Measurements from ENCODE around the gene DAND5.

DNA sequence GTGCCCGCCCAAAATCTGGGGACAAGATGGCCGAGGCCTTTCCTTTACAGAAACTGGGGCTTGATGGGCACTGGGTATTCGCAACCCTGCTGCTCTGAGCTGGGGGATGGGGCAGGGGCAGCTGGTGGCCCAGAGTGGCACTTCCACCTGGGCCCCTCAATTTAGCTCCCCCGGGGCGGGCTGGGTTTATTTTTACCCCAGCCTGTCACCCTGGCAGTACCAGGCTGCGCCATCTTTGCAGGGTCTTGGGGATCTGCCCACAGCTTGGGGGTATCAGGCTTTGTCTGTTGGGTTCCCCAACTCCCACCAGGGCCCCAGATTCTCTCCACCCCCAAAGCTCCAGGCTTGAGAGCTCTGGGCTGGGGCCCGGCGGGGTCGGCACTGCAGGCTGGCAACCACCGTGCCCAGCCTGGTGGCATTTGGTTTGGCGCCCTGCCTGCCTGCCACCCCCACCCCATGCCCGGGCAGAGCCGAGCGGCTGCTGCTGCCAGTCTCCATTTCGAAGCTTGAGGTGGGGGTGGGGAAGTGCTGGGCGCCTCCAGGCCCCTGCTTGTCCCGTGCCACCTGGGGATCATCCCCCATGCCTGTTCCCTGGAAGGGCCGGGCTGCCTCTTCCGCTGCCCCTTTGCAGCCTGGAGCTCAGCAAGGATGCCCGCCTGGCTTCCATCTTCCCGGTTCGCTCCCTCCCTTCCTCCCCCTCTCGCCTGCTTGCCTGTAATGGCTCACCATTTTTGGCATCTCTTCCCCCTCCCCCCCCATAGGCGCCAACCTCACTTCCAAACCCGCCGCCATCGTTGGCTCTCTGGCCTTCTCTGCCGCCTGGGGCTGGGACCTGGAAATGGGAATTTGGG lies 37.3 kb downstream of the DAND5 start:
- TF ChIP-seq, protein P1, sequence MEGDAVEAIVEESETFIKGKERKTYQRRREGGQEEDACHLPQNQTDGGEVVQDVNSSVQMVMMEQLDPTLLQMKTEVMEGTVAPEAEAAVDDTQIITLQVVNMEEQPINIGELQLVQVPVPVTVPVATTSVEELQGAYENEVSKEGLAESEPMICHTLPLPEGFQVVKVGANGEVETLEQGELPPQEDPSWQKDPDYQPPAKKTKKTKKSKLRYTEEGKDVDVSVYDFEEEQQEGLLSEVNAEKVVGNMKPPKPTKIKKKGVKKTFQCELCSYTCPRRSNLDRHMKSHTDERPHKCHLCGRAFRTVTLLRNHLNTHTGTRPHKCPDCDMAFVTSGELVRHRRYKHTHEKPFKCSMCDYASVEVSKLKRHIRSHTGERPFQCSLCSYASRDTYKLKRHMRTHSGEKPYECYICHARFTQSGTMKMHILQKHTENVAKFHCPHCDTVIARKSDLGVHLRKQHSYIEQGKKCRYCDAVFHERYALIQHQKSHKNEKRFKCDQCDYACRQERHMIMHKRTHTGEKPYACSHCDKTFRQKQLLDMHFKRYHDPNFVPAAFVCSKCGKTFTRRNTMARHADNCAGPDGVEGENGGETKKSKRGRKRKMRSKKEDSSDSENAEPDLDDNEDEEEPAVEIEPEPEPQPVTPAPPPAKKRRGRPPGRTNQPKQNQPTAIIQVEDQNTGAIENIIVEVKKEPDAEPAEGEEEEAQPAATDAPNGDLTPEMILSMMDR (optimal IDR thresholded peaks at IDR 0.05 in 1 of 3, IDR thresholded peaks at IDR 0.05 in 1 of 3, conservative IDR thresholded peaks at IDR 0.05 in 1 of 3; ENCODE audit: extremely low read depth in 1 of 3, insufficient read depth in 2 of 3, low read length in 3 of 3), result no peak
- TF ChIP-seq EZH2 (IDR thresholded peaks at IDR 0.05; ENCODE audit: low read length), result no peak
